PFSK-1 (cell line): Measurements from ENCODE around the gene THRB.

Experiments
- FOXP2 ChIP-seq: optimal IDR thresholded peaks from 2 replicates; pipeline ENCODE3; 2011; ENCODE audit warnings: borderline replicate concordance, control low read depth, inconsistent platforms; ENCODE audit not compliant: insufficient read depth; ENCODE audit errors: extremely low read length, extremely low read depth
- POLR2AphosphoS5 ChIP-seq: IDR thresholded peaks from 2 replicates; pipeline ENCODE4 v1.6.1; 2012; ENCODE audit warnings: low read depth, mild to moderate bottlenecking, control low read depth, low read length, moderate library complexity
- REST ChIP-seq, 2 experiments: IDR thresholded peaks; 2 replicates each; pipeline versions ENCODE4 v1.6.1 to v1.8.0; 2011 to 2012; ENCODE audit warnings: low read depth in 2 of 2, low read length in 2 of 2, control low read depth in 1 of 2, inconsistent platforms in 1 of 2, mild to moderate bottlenecking in 1 of 2, moderate library complexity in 1 of 2; ENCODE audit not compliant: insufficient read depth in 1 of 2
- SIN3A ChIP-seq: IDR thresholded peaks from 2 replicates; pipeline ENCODE4 v1.6.1; 2012; ENCODE audit warnings: mild to moderate bottlenecking, low read length, moderate library complexity, borderline replicate concordance; ENCODE audit not compliant: insufficient read depth
- TAF1 ChIP-seq: IDR thresholded peaks from 2 replicates; pipeline ENCODE4 v1.6.1; 2012; ENCODE audit warnings: low read length, control low read depth, borderline replicate concordance; ENCODE audit not compliant: insufficient read depth

THRB gene

GRCh38 chr3:24401090-24401810 is 93.4 kb downstream of the THRB start:
- TF ChIP-seq TAF1 (no peak), FOXP2 (no peak), POLR2AphosphoS5 (no peak), REST (IDR thresholded peaks at IDR 0.05; ENCODE audit: insufficient read depth in 1 of 2, low read depth in 2 of 2, low read length in 2 of 2) (no peak), SIN3A (no peak)

- TF ChIP-seq FOXP2 (no peak), POLR2AphosphoS5 (no peak), REST (IDR thresholded peaks at IDR 0.05; ENCODE audit: insufficient read depth in 1 of 2, low read depth in 2 of 2, low read length in 2 of 2) (no peak)
Observed at GRCh38 chr3:24400450-24400849, 94.2 kb downstream of the THRB start.

GRCh38 chr3:24400015-24400414 is 94.6 kb downstream of the THRB start:
- TF ChIP-seq TAF1 (no peak), POLR2AphosphoS5 (no peak), SIN3A (no peak), FOXP2 (no peak), REST (IDR thresholded peaks at IDR 0.05; ENCODE audit: insufficient read depth in 1 of 2, low read depth in 2 of 2, low read length in 2 of 2) (no peak)

GRCh38 chr3:24399614-24400013 is 95.0 kb downstream of the THRB start:
- TF ChIP-seq POLR2AphosphoS5, result no peak
- TF ChIP-seq SIN3A, result no peak
- TF ChIP-seq TAF1, result no peak
- TF ChIP-seq FOXP2, result no peak
- no peak for TF ChIP-seq REST (IDR thresholded peaks at IDR 0.05; ENCODE audit: insufficient read depth in 1 of 2, low read depth in 2 of 2, low read length in 2 of 2)

- TF ChIP-seq REST (IDR thresholded peaks at IDR 0.05; ENCODE audit: insufficient read depth in 1 of 2, low read depth in 2 of 2, low read length in 2 of 2) (no peak), POLR2AphosphoS5 (no peak), FOXP2 (no peak), TAF1 (no peak), SIN3A (no peak)
Observed at GRCh38 chr3:24396338-24396737, 98.3 kb downstream of the THRB start.
